K562 (cell line): ENCODE results near the gene OR4D9. TPM values are rescaled to one million over a fixed set of nuclear protein-coding genes. Genes with fewer than 3 reads are reported as not detected.
A peak's percentile ranks its signal among the peaks of the same experiment; 100 is the strongest.

Source experiments
- ATAC-seq: fragments of 200-7000 bp; cut with Tn5 transposase; 3 replicates; pipeline ENCODE4 v1.9.1; 2020; ENCODE audit warnings: moderate library complexity
- BruUV-seq: library from RNA; stranded (reverse); fragments of 400-500 nt; replicated peaks from 2 replicates; lab custom pipeline; 2021; lab: Mats Ljungman, UMichigan
- CTCF ChIA-PET: fragments of 300-600 bp; formaldehyde crosslinking; extraction: SDS; loops from one replicate; lab custom pipeline; 2021; ENCODE audit warnings: low intra/inter-chr PET ratio; lab: Yijun Ruan, JAX
- POLR2A ChIA-PET: fragments of 300-600, 350-650 bp; sonication (Branson Sonifier 250); formaldehyde crosslinking; extraction: SDS; loops from one replicate; lab custom pipeline; 2021; ENCODE audit warnings: antibody characterized with exemption, inconsistent platforms; lab: Yijun Ruan, JAX
- DNase-seq, 4 experiments: peaks; one replicate each; pipeline versions ENCODE4 v3.0.0 to v3.0.0-alpha.2; 2011 to 2018; ENCODE audit warnings: low spot score in 3 of 4, mixed read lengths in 3 of 4; ENCODE audit errors: extremely low read depth in 1 of 4
- FAIRE-seq: peaks from 2 replicates; lab custom pipeline; 2011; peaks lifted over from hg19 to GRCh38; lab: Jason Lieb, UNC
- H2AFZ ChIP-seq: 2 replicates; pipeline ENCODE4 v1.6.0; 2011; ENCODE audit warnings: low read depth, low read length, control low read depth, inconsistent platforms
- H3K27ac ChIP-seq: fragments of 200-600 bp; 3 replicates; pipeline ENCODE4 v1.8.0; 2011; ENCODE audit warnings: low read depth, mild to moderate bottlenecking, control low read depth, inconsistent platforms, low read length, moderate library complexity, mixed read lengths; ENCODE audit errors: extremely low read depth
- H3K27me3 ChIP-seq, 2 experiments: fragments of 300-600 bp in 1 of 2; 2 replicates in 1 of 2; 3 replicates in 1 of 2; pipeline versions ENCODE4 v1.6.0 to v1.8.0; 2011; ENCODE audit warnings: inconsistent platforms in 2 of 2, low read length in 2 of 2, mild to moderate bottlenecking in 1 of 2, mixed read lengths in 1 of 2, moderate library complexity in 1 of 2; ENCODE audit not compliant: control insufficient read depth in 2 of 2, insufficient read depth in 2 of 2
- H3K36me3 ChIP-seq: fragments of 300-600 bp; 3 replicates; pipeline ENCODE4 v1.8.0; 2011; ENCODE audit warnings: mild to moderate bottlenecking, low read length, inconsistent platforms; ENCODE audit not compliant: control insufficient read depth, insufficient read depth
- H3K4me1 ChIP-seq, 2 experiments: fragments of 200-600 bp in 1 of 2; replicated peaks in 1 of 2; 2 replicates in 1 of 2; 3 replicates in 1 of 2; pipeline versions ENCODE4 v1.5.1 to v1.8.0; 2011; ENCODE audit warnings: inconsistent platforms in 2 of 2, low read length in 2 of 2, mild to moderate bottlenecking in 1 of 2, mixed read lengths in 1 of 2, moderate library complexity in 1 of 2; ENCODE audit not compliant: control insufficient read depth in 2 of 2, insufficient read depth in 2 of 2
- H3K4me2 ChIP-seq: 2 replicates; pipeline ENCODE4 v1.6.1; 2011; ENCODE audit warnings: low read length, control low read depth, inconsistent platforms, mixed read lengths; ENCODE audit not compliant: insufficient read depth
- H3K4me3 ChIP-seq: fragments of 200-600 bp; sonication (generic), shearing (Covaris generic); 2 replicates; pipeline ENCODE4 v1.5.1; 2016; ENCODE audit warnings: control low read depth, inconsistent platforms
- H3K79me2 ChIP-seq: fragments of 200-600 bp; 3 replicates; pipeline ENCODE4 v1.8.0; 2011; ENCODE audit warnings: low read length, inconsistent platforms; ENCODE audit not compliant: control insufficient read depth, insufficient read depth
- H3K9ac ChIP-seq, 2 experiments: 2 replicates each; pipeline versions ENCODE4 v1.6.0 to v1.6.1; 2011; ENCODE audit warnings: low read depth in 2 of 2, low read length in 2 of 2, control low read depth in 1 of 2, inconsistent platforms in 1 of 2, mild to moderate bottlenecking in 1 of 2, mixed read lengths in 1 of 2; ENCODE audit not compliant: insufficient read depth in 1 of 2
- H3K9me1 ChIP-seq: one replicate; pipeline ENCODE4 v1.6.0; 2011; ENCODE audit warnings: inconsistent platforms, mild to moderate bottlenecking, low read length, moderate library complexity; ENCODE audit not compliant: control insufficient read depth, insufficient read depth
- H3K9me3 ChIP-seq: replicated peaks from 2 replicates; pipeline ENCODE4 v1.5.1; 2011; ENCODE audit warnings: low read depth, low read length, inconsistent platforms; ENCODE audit not compliant: control insufficient read depth, insufficient read depth
- H4K20me1 ChIP-seq: replicated peaks from 2 replicates; pipeline ENCODE4 v1.6.1; 2011; ENCODE audit warnings: low read length, inconsistent platforms, mixed read lengths; ENCODE audit not compliant: control insufficient read depth, insufficient read depth
- BMI1 ChIP-seq: fragments of 150-350 bp; IDR thresholded peaks from 2 replicates; pipeline ENCODE4 v1.6.1; 2014; ENCODE audit warnings: low read length
- FOXM1 ChIP-seq, 2 experiments: fragments of 450-650 bp in 1 of 2; sonication (generic) in 1 of 2; formaldehyde crosslinking in 1 of 2; IDR thresholded peaks; 2 replicates each; pipeline versions ENCODE4 v1.6.1 to v1.9.0; 2017 to 2022; ENCODE audit warnings: low read depth in 2 of 2, mild to moderate bottlenecking in 2 of 2, missing genetic modification reagents in 1 of 2, moderate library complexity in 1 of 2
- GTF2B ChIP-seq: IDR thresholded peaks from 2 replicates; pipeline ENCODE4 v1.6.1; 2011; ENCODE audit not compliant: insufficient read length; ENCODE audit errors: extremely low read depth
- HNRNPLL ChIP-seq: fragments of 200-400 bp; formaldehyde crosslinking; IDR thresholded peaks from 2 replicates; pipeline ENCODE4 v1.6.1; 2017; ENCODE audit warnings: low read length, low read depth, mild to moderate bottlenecking; ENCODE audit not compliant: poor library complexity, severe bottlenecking
- MEF2D ChIP-seq: conservative IDR thresholded peaks from 2 replicates; pipeline ENCODE4 v1.6.1; 2016; ENCODE audit warnings: low read depth, missing genetic modification characterization, missing compliant biosample characterization
- NFRKB ChIP-seq: fragments of 450-650 bp; IDR thresholded peaks from 2 replicates; pipeline ENCODE4 v1.6.1; 2016; ENCODE audit warnings: low read depth
- PHF20 ChIP-seq: fragments of 450-650 bp; IDR thresholded peaks from 2 replicates; pipeline ENCODE4 v1.6.1; 2018; ENCODE audit not compliant: partially characterized antibody
- PYGO2 ChIP-seq: fragments of 450-650 bp; IDR thresholded peaks from 2 replicates; pipeline ENCODE4 v1.6.1; 2016; ENCODE audit warnings: mild to moderate bottlenecking, missing genetic modification characterization, moderate library complexity, missing compliant biosample characterization
- REST ChIP-seq, 2 experiments: fragments of 450-650 bp; formaldehyde crosslinking in 1 of 2; IDR thresholded peaks; 2 replicates each; pipeline versions ENCODE4 v1.4.0 to v1.6.1; 2014 to 2020; ENCODE audit warnings: mild to moderate bottlenecking in 2 of 2, borderline replicate concordance in 1 of 2, low read depth in 1 of 2
- SMAD1 ChIP-seq: fragments of 150-350 bp; IDR thresholded peaks from 2 replicates; pipeline ENCODE4 v1.6.1; 2014; ENCODE audit warnings: low read length, low read depth; ENCODE audit not compliant: partially characterized antibody
- ZNF165 ChIP-seq: fragments of 250-450 bp; sonication (Bioruptor Pico); IDR thresholded peaks from 2 replicates; pipeline ENCODE4 v1.4.0; 2020; ENCODE audit warnings: borderline replicate concordance
- ZNF324 ChIP-seq: fragments of 250-450 bp; sonication (Bioruptor Pico); IDR thresholded peaks from 2 replicates; pipeline ENCODE4 v1.4.0; 2020; ENCODE audit warnings: mild to moderate bottlenecking
- WGBS: fragments of 100-300 bp; shearing (Covaris generic); methylation state at CpG from one replicate; pipeline ENCODE4 v1.1.6; 2016; ENCODE audit warnings: low coverage, mixed read lengths; ENCODE audit not compliant: insufficient coverage; ENCODE audit errors: missing lambda C conversion rate; 5-methylcytosine and 5-hydroxymethylcytosine counted together
- in situ Hi-C: fragments of 300-500 bp; cut with MboI; formaldehyde crosslinking; loops from 4 replicates; pipeline ENCODE4 v1.15.0; 2018; ENCODE audit warnings: inconsistent platforms, mixed read lengths
- intact Hi-C: fragments of 100-400 bp; cut with micrococcal nuclease; formaldehyde crosslinking; loops from 2 replicates; pipeline ENCODE4 v1.14.2; 2022
- polyA plus RNA-seq, 8 experiments: library from polyadenylated mRNA; depleted of rRNA in 4 of 8; stranded (reverse) in 5 of 8; unstranded in 3 of 8; fragments of >200 nt; fragmentation: Nextera tagmentation in 2 of 8; fragmentation: Illumina TruSeq in 1 of 8; extraction: Ambion mirVana in 2 of 8; extraction: Trizol in 1 of 8; gene quantifications; 2 replicates each; pipeline versions ENCODE4 v1.2.1 to v1.2.3, GENCODE V29; 2011 to 2014; ENCODE audit warnings: inconsistent platforms in 1 of 8, missing spikeins in 1 of 8
- total RNA-seq, 7 experiments: library from RNA; depleted of rRNA in 6 of 7; stranded (reverse); fragments of >200 nt in 6 of 7; fragmentation: Illumina TruSeq in 2 of 7; extraction: Trizol in 2 of 7; gene quantifications; 2 replicates each; pipeline versions ENCODE4 v1.2.1 to v1.2.3, GENCODE V29; 2011 to 2021; ENCODE audit warnings: low replicate concordance in 1 of 7
- TF ChIP-seq, protein P1 (sequence below): fragments of 450-650 bp; formaldehyde crosslinking; IDR thresholded peaks from 2 replicates; pipeline ENCODE4 v1.4.0; 2022; ENCODE audit warnings: missing genetic modification characterization

The OR4D9 gene
- total and polyA plus RNA-seq, 9 of the 15 experiments (the other 6 are each of a cell fraction or from before 2014, with no cell fraction given): not detected

GRCh38 chr11:59562292-59562691 lies 51.0 kb downstream of the OR4D9 start:
- ChIA-PET CTCF (no interaction called here), POLR2A (interaction anchor here (5.9 kb wide), 1 partner anchor 14 kb away, joined by 69 read pairs; no protein-coding TSS in a partner anchor)
- 95% methylated on average over 3 of the region's 3 CpGs for WGBS
- ATAC-seq (no peak), FAIRE-seq (no peak), DNase-seq (no peak)
- H3K79me2 ChIP-seq: no peaks in the 10 kb centered on the region; the same call in 2 of the 3 replicates
- H3K4me1 ChIP-seq: peaks cover 17 to 25% of the 10 kb centered on the region in 2 experiments
- no peaks in the 10 kb centered on the region for H3K27me3 ChIP-seq
- BruUV-seq: no TSS peak
- H4K20me1 ChIP-seq: no peaks in the 10 kb centered on the region
- H3K36me3 ChIP-seq: no peaks in the 10 kb centered on the region
- no peak overlapping the region; a peak in 1 of 4 replicates for H3K9ac ChIP-seq
- H2AFZ ChIP-seq: peak overlapping the region; percentile 47
- no peaks in the 10 kb centered on the region for H3K9me1 ChIP-seq
- no peaks in the 10 kb centered on the region; the same call in 1 of the 2 replicates for H3K9me3 ChIP-seq
- H3K4me3 ChIP-seq: no peak overlapping the region
- H3K27ac ChIP-seq: no peak overlapping the region
- H3K4me2 ChIP-seq: no peak overlapping the region
- intact Hi-C loops (no loop called here), in situ Hi-C loops (no loop called here)
- TF ChIP-seq ZNF165: no peak
- TF ChIP-seq FOXM1 (IDR thresholded peaks at IDR 0.05; ENCODE audit: low read depth): no peak
- no peak for TF ChIP-seq FOXM1 (CRISPR knock-in tag; IDR thresholded peaks at IDR 0.05; ENCODE audit: low read depth)
- TF ChIP-seq MEF2D: no peak
- no peak for TF ChIP-seq BMI1
- no peak for TF ChIP-seq GTF2B
- TF ChIP-seq REST (IDR thresholded peaks at IDR 0.05; ENCODE audit: borderline replicate concordance): no peak
- no peak for TF ChIP-seq REST (CRISPR knock-in tag; IDR thresholded peaks at IDR 0.05; ENCODE audit: low read depth)
- TF ChIP-seq PHF20: no peak
- no peak for TF ChIP-seq PYGO2 (tag)
- TF ChIP-seq HNRNPLL: no peak
- TF ChIP-seq, protein P1, sequence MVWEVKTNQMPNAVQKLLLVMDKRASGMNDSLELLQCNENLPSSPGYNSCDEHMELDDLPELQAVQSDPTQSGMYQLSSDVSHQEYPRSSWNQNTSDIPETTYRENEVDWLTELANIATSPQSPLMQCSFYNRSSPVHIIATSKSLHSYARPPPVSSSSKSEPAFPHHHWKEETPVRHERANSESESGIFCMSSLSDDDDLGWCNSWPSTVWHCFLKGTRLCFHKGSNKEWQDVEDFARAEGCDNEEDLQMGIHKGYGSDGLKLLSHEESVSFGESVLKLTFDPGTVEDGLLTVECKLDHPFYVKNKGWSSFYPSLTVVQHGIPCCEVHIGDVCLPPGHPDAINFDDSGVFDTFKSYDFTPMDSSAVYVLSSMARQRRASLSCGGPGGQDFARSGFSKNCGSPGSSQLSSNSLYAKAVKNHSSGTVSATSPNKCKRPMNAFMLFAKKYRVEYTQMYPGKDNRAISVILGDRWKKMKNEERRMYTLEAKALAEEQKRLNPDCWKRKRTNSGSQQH (CRISPR knock-in tag): no peak
- TF ChIP-seq SMAD1: no peak
- TF ChIP-seq NFRKB: no peak
- no peak for TF ChIP-seq ZNF324 (CRISPR knock-in tag)
